ENCODE results near the gene MRPL27.

The MRPL27 gene

DNA sequence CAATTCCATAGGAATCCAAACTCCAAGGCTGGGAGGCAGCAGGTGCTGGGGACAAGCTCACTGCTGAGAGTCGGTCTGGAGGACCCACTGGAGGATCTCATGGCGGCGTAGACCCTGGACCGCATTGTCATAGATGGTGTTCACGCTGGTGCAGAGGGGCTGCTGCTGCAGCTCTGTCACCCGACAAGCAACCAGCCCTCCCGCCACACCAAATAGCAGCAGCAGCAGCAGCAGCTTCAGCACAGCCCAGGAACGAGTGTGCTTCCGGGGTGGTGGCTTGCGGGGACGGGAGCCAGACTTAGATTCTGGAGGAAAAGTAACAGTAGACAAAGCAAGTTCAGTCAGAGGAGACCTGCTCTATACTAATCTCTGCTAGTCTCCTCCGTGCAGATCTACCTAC lies 9.9 kb upstream of the MRPL27 start:
- no peak for DNase-seq

DNA sequence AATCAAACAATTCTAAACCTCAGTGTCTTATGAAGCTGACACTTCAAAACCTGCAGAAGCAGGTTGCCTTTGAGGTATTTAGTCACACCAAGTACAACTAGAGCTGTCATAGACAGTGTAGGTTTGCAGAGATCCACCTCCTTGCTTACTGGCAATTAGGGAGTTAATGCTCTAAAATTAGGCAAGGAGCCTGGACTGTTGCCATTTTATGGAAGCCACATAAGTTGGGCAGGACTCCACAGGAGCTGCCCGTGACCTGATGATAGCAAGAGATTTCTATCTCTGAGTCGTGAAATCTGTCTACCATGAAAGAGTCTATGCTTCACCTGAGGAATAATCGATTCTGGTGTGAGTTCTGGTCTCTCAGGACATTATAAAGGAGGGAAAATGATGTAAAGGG lies 8.9 kb upstream of the MRPL27 start:
- DNase-seq, result no peak

DNA sequence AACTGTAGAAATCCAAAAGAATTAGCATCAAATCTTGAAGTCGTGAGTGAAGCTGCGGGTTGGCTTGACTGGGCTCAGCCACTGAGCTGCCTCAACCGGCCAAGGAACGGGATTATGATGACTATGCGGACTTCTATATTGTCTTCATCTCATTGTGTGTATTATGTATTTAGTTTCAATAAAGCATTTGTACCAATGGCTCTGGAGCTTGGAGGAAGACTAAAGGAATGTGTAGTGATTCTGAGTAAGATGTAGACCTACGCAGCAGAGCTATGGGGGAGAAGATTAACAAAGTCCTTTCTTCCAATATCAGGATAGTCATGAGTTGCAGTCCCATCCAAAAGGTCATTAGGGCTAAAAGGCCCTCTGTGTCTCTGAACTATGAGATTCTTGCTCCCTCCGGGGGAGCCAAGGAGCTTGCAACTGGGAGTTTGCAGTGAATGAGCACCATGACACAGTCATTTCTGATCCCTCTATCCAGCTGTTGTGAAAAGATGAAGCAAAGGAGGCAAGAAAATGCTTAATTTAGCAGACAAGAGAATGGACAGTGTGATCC lies 8.4 kb upstream of the MRPL27 start:
- DNase-seq, result no peak

DNA sequence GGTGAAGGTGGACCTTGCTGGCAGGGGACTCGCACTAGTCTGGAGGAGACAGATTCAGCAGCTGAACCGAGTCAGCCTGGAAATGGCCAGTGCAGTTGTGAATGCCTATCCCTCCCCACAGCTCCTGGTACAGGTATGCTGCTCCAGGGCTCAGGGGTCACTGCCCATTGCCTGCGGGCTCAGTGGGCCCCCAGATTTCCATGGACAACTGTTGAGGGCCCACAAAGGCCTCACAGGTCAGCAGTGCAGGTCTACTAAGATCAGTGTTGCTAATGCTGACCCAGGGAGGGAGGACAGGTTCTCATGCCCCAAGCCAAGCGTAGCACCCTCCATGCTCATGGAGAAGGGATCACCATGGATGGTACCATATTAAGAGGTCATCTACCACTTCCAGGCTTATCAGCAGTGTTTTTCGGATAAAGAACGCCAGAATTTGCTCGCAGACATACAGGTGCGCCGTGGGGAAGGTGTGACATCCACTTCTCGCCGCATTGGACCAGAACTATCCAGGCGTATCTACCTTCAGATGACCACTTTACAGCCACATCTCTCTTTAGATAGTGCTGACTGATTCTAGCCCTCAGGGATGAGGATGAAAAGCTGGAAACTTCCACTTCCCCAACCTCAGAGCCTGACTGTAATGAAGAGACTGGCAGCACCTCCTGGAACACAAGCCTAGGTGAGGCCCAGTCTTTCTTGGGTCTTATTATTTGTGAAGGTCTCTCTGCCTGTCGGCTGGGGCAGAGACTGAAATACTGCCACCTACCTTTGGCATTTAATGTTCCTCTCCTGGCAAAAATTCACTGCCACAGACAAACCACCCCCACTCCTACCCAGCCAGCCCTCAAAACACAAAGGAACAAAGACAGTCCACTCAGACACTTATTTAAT lies 7.6 kb upstream of the MRPL27 start:
- DNase-seq, result no peak

DNA sequence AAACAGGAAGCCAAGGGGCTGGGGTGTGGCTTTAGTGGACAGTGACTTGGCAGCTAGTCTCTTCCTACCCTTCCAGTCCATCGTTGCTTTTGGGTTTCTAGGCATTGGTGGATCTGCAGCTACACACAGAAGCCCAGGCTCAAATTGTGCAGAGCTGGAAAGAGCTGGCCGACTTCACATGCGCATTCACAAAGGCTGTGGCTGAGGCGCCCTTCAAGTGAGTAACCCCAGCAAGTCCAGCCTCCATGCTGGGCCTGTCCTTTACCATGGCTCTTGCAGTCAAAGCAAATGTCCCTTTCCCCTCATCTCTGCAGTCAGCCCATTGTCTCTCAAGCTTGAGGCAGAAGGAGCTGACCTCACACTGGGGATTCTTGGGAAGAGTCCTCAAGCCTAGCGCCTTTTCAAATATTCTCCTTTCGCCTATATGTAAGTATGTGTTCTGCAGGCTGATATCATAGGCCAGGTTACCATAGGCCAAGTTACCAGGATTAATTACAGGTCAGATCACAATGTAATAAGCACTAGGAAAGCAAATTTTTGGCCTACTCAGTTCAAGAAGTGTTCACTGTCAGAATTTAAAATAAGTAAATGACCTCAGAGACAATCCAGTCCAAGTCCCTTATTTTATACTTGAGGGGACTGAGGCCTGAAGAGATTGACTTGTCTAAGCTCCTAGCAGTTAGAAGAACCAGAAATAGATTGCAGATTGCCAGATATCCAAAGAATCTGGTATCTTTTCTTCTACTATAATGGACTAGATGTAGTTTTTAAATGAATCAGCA lies 6.6 kb upstream of the MRPL27 start:
- no peak for DNase-seq

DNA sequence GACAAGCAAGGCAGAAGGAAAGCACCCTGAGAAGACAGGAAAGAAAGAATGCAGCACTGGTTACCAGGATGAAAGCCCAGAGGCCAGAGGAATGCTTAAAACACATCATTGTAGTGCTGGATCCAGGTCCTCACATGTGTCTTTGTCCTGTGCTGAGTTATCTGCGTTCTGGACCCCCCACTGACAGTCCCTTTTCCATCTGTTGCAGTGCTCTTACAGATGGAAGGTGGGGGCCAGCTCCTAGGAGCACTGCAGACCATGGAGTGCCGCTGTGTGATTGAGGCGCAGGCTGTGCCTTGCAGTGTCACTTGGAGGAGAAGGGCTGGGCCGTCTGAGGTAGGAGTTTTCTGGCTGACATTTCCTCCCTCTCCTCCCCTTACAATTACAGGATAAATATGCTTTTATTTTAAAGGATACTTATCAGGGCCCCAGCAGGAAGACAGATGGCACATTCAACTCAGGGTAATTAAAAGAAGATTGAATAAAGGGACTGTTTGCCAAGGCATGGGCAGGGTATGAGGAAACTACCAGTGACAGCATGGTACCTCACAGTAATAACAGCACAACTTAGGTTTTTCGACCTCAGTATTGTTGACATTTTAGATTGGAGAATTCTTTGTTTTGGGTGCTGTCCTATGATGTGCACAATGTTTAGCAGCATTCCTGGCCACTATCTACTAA lies 3.0 kb upstream of the MRPL27 start:
- DNase-seq, result no peak

DNA sequence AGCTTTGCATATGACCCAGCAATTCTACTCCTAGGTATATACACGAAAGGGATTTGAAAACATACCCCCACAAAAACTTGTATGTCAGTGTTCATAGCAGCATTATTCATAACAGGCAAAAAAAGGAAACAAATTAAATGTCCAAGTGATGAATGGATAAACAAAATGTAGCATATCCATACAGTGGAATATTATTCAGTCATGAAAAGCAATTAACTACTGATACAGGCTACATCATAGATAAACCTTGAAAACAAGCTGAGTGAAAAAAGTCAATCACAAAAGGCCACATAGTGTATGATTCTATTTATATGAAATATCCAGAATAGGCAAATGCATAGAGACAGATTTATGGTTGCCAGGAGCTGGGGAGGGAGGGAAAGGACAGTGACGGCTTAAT lies 721 bp upstream of the MRPL27 start:
- no peak for DNase-seq

DNA sequence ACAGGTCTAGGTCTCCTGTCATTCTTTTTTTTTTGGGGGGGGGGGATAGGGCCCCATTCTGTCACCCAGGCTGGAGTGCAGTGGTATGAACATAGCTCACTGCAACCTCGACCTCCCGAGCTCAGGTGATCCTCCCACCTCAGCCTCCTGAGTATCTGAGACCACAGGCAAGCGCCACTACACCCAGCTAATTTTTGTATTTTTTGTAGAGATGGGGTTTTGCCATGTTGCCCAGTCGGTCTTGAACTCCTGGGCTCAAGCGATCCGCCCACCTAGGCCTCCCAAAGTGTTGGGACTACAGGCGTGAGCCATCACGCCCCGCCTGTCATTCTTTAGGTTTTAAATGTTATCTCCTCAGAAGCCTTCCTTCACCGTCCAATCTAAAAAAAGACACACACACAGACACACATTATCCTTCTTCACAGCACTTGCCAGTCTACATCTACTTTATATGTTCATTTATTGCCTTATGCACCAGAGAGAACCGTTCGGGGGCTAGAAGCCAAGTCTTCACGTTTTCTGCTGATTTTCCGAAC lies 694 bp downstream of the MRPL27 start:
- DNase-seq, result no peak

DNA sequence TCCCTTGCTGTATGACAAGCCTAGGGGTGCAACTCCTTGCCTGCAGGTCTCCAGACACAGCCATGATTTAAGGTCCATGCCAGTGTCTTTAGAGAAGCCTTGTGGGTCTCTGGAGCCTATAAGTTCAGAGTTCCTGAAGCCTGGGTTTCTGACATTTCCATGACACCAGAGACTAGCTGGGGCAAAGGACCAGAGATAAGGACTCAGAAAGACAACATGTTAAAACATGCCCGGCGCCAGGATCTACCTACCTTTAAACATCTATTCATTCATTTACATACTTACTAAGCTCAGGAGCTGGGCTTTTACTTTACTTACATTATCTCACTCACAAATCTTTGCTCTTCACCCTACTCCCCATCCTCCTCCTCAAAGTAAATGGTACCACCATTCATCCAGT lies 1.5 kb downstream of the MRPL27 start:
- DNase-seq, result no peak

DNA sequence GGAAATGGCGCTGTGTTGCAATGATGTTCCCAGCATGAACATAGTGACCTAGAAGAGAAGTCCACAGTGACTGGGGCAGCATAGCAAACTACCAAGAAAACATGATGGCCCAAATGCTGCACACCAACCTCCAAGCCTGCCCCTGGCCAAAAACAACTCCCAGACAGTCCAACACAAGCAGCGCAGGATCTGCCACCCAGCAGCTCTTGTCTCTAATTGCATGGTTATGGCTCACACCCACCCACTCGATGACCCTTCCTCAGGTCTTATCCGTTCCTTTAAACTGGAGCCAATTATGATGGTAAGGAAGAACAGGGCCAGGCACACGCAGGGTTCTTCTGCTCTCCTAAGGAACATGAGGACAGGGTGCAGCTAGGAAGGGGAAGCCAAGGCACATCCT lies 2.9 kb downstream of the MRPL27 start:
- DNase-seq, result no peak

DNA sequence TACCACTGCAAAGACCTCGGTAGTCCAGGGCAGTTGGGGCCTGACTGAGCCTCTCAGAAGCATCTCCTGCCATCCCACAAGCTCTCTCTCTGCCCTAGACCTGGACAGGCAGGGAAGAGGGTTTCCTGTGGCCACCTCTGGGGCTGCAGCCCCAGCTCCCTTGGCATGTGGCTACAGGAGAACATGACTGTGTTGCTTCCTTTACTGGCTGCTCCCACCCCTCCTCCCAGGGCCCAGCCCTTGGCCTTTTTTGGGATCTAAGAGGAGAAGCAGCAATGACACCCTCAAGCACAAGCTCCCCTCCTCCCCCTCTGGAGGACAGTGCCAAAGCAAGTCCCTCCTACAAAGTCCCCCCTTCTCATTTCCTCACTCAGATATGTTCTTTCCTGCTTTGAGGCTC lies 5.6 kb downstream of the MRPL27 start:
- no peak for DNase-seq

DNA sequence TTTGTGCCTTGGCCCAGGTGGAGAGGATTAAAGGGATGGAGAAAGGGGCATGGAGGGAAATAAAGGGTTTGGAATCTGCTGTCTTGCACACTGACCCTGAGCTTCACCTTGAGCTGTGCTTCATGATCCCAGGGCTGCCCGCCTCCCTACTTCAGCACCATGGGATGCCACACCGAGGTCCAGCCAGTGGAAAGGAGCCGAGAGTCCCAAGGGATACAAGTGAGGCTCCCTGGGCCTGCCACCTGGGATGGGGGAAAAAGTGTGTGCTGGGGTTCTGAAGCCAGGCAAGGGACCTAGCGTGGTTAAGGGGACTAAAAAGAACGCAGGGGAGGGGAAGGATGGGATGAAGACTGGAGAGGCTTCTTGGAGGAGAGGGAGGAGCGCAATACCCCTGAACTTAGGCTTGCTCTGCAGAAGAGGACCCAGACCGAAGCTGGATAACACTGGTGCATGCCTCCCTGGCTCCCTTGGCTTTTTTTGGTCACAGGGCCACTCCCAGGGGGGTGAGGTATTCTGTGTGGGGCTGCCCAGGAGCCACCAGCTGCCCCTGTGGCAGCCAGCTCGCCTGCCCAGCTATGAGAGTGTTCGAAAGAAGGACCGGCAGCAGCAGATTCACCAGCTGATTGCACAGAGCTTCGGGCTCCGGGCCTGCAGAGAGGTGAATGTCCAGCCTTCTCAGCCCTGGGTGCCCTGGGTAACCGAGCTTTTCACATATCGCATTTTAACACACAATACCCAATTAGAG lies 7.2 kb downstream of the MRPL27 start:
- no peak for DNase-seq

DNA sequence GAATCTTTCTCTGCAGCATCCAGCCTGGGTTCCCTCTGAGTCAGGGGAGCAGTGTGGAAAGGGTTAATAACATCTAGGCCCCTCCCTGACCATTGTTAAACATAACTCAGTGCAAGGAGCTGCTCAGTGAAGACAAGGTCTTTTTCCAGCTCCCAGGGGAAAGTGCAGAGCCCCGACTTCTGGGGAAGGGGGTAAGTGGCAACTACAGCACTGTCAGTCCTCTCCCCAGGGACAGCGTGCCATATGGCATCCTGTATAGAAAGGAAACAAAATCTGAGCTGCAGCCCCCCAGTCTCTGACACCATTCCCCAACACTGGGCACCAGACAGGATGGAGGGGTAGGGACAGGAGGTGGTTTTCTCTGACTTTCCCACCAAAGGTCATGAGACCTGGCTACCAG lies 7.8 kb downstream of the MRPL27 start:
- DNase-seq, result no peak

DNA sequence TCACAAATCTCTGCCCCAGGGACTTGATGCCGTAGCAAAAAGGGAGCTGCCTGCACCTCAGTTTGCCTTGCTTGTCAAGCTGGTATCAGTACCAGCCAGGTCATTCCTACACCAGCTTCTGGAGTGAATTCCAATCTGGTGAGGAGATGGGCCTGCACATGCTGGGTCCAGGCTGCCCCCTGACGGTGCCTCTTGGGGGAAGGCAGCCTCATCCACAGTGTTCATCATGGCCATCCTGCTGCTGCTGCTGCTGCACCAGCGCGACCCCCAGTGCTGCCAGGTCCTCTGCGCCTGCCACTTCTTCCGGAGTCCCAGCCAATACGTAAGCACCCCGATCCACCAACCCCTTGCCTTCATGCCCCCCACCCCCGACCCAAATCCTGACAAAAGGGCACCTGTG lies 8.3 kb downstream of the MRPL27 start:
- no peak for DNase-seq

DNA sequence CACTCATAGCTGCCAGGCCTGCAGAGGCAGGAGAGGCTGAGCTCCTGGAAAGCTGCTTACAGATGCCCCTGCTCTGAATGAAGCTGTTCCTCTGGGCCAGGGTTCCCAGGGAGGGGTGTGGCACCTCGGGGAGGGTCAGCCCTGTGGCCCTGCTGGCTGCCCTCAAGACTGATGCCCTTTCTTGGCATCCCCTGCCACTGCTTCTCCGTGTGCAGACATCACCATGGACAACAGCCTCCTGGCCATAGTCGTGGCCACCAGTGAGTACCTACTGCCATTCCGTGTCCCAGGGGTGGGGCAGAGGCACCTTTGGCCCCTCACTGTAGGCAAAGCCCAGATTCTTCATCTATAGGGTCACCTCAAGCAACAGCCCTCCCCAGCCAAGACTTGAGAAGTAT lies 8.9 kb downstream of the MRPL27 start:
- no peak for DNase-seq

DNA sequence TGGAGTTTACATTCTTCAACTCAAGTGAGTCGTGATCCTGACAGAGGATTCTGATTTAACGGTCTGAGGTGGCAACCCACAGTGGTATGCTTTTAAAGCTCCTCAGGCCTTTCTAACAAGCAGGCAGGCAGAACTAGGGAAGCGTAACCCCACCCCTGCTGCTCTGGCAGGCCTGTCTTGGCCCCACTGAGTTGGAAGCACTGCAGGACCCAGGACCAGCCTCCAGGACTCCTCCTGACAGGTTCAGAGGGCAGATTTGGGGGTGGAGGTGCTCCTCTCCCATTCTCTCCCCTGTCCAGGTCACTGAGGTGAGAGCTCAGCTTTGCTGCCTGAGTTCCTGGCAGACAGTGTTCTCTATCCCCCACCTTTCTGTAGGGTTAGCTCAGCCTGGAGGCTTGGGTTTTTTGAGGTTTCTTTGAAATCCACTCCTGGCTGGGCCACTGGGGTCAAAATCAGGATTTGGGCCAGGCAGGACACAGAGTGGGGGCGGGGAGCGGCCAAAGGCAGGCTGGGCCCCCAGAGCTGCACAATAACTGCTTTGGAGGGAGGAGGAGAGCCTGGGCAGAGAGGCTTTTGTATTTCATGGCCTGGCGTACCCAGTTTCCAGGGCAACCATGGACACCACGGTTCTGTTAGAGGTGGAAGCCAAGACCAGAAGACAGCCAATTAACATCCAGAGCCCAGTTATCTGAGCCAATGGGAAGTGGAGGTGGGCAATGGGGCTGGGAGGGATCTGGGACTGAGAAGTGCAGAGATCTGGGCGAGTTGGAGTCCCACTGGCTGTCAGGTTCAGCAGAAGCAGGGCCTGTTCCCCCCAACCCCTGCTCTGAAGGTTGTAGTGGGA lies 9.5 kb downstream of the MRPL27 start:
- no peak for DNase-seq

DNA sequence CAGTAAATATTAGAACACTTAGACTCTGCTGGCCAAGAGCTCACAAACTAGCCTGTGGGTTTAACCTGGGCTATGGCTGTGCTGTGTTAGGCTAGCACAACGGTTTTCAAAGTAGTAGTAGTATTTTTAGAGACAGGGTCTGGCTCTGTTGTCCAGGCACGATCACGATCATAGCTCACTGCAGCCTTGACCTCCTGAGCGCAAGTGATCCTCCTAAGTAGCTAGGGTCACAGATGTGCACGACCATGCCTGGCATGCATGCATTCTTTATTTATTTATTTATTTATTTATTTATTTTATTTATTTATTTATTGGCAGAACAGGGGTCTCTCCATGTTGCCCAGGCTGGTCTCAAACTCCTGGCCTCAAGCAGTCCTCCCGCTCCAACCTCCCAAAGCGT lies 10.3 kb downstream of the MRPL27 start:
- DNase-seq, result no peak

DNA sequence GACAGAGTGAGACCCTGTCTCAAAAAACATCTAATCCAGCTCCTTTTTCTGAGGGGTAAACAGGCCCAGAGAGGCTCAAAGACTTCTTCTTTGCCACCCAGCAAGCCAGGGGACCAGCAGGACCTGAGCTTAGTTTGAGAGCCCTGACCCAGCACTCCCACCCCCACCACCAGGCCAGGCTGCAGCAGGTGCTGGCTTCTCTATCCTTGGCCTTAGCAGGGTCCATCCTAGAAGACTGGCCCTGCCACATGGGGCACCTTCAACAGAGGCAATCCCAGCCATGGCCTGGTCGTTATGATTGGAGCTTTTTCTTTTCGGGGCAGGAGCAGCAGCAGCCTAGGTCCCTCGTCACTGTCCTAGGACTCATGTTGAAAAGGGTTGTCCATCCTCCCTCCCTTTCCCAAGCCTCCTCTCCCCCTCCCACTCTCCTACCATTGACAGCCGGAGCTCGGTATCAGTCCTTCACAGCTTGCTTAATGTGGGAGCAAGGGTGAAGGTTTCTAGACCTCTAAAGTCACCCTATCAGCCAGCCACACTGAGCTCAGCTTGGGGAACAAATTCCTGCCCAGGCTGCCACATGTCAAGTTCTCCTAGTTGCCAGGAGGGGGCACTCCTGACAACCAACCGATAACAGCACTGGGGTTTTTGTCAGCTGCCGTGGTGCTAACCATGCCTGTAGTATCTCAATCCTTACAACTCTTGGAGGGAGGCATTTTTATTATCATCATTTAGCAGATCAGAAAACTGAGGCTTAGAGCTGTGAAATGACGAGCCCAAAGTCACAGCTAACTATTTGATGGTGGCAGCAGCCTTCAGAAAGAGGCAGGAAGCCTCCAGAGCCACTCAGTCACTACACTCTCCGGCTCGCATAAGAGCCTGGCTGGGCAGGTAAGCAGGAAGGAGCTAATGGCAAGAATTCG lies 11.2 kb downstream of the MRPL27 start:
- peak; percentile 35 for DNase-seq

DNA sequence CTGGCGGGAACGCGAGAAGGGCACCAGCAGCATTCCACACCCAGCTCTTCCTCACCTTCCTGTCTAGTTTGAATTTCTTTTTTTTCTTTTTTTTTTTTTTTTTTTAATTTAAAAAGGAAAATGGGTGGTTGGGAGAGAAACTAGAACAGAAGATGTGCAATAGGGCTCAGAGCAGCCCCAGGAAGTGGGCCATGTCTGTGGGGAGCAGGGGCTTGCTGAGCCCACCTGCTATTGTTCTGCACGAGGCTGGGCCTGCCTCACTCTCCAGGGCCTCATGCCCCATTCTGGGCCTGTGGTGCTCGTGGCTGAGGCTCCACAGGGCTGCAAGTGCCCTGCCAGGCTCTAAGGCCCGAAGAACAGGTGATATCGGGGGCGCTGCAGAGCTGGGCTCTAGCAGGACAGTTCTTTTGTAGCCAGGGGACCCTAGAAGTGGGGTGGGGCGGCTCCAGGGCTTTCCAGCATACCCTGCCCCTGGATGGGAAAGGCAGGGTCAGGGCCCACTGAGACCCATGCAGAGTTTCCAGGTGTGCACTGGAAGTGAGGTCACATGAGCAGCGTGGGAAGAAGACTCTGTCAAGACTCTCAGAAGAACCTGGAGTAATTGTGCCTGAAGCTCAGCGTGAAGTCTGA lies 12.4 kb downstream of the MRPL27 start:
- DNase-seq, result no peak

DNA sequence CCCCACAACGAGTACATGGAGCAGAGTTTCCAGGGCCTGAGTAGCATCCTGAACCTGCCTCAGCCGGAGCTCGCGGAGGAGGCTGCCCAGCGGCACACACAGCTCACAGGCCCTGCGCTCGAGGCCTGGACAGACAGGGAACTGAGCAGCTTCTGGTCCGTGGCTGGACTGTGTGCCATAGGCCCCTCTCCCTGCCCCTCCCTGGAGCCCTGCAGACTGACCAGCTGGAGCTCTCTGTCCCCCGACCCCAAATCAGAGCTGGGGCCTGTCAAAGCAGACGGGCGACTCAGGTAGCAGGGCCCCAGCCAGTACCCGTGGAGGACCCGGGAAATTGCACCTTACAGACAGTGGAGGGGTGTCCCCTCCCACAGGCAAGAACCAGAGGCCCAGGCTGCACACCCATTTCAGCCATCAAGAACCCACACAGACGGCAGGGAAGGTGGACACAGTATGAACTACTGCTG lies 13.0 kb downstream of the MRPL27 start:
- no peak for DNase-seq

Measured in kidney glomerular epithelial cell (primary cell).